Subcutaneous abdominal adipose tissue (tissue), 5 donors: ENCODE measurements around the gene TMEM145.

ENCODE experiments used
- H3K27ac ChIP-seq: one replicate; pipeline ENCODE4 v1.7.0; 2013; ENCODE audit warnings: low read depth, mild to moderate bottlenecking, inconsistent platforms, low read length, moderate library complexity
- H3K27me3 ChIP-seq, 5 donors: one replicate each; pipeline ENCODE4 v1.7.0; 2013; ENCODE audit warnings: low read length in 5 of 5, inconsistent platforms in 1 of 5; ENCODE audit not compliant: control insufficient read depth in 5 of 5, insufficient read depth in 4 of 5
- H3K36me3 ChIP-seq, 5 donors: one replicate each; pipeline ENCODE4 v1.7.0; 2013; ENCODE audit warnings: low read length in 5 of 5; ENCODE audit not compliant: control insufficient read depth in 5 of 5, insufficient read depth in 5 of 5
- H3K4me1 ChIP-seq, 5 donors: one replicate each; pipeline ENCODE4 v1.7.0; 2013; ENCODE audit warnings: low read length in 5 of 5, mild to moderate bottlenecking in 3 of 5, moderate library complexity in 1 of 5; ENCODE audit not compliant: control insufficient read depth in 5 of 5, insufficient read depth in 5 of 5
- H3K4me3 ChIP-seq, 5 donors: one replicate each; pipeline ENCODE4 v1.7.0; 2013; ENCODE audit warnings: low read length in 5 of 5, low read depth in 1 of 5
- H3K9ac ChIP-seq, 5 donors: one replicate each; pipeline ENCODE4 v1.7.0; 2013; ENCODE audit warnings: low read length in 5 of 5, mild to moderate bottlenecking in 4 of 5, moderate library complexity in 3 of 5
- H3K9me3 ChIP-seq, 5 donors: one replicate each; pipeline ENCODE4 v1.7.0; 2013; ENCODE audit warnings: low read length in 5 of 5; ENCODE audit not compliant: control insufficient read depth in 5 of 5
- donor health status: healthy.
- donor health status: healthy.
- donor health status: healthy.
- donor health status: healthy.
- donor health status: healthy.

TMEM145 gene

DNA sequence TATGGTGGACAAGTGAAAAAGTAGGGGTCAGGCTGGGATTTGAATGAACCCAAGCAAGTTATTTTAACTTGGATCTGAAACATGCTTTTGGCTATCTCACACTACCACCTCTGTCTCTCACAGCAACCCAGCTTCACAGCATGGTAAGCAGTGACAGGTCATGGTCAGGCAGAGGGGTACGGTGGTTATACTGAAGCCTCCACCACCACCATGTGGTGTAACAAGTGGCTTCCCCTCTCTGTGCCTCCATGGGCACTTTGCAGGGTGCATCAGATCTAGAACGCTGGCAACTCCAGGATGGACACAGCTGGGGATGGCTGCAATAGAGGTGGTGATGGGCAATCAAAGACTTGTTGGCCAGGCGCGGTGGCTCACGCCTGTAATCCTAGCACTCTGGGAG is 739 bp upstream of the TMEM145 start:
- H3K9ac ChIP-seq, result no peak overlapping the region
- H3K4me3 ChIP-seq, result no peak overlapping the region
- H3K27me3 ChIP-seq, result peaks cover 6 to 39% (median 29%) of the 10 kb centered on the region in 5 donors
- H3K9me3 ChIP-seq, result no peaks in the 10 kb centered on the region
- no peaks in the 10 kb centered on the region for H3K36me3 ChIP-seq
- H3K4me1 ChIP-seq, result peaks cover 0 to 18% (median 10%) of the 10 kb centered on the region in 5 donors
- no peak overlapping the region for H3K27ac ChIP-seq

DNA sequence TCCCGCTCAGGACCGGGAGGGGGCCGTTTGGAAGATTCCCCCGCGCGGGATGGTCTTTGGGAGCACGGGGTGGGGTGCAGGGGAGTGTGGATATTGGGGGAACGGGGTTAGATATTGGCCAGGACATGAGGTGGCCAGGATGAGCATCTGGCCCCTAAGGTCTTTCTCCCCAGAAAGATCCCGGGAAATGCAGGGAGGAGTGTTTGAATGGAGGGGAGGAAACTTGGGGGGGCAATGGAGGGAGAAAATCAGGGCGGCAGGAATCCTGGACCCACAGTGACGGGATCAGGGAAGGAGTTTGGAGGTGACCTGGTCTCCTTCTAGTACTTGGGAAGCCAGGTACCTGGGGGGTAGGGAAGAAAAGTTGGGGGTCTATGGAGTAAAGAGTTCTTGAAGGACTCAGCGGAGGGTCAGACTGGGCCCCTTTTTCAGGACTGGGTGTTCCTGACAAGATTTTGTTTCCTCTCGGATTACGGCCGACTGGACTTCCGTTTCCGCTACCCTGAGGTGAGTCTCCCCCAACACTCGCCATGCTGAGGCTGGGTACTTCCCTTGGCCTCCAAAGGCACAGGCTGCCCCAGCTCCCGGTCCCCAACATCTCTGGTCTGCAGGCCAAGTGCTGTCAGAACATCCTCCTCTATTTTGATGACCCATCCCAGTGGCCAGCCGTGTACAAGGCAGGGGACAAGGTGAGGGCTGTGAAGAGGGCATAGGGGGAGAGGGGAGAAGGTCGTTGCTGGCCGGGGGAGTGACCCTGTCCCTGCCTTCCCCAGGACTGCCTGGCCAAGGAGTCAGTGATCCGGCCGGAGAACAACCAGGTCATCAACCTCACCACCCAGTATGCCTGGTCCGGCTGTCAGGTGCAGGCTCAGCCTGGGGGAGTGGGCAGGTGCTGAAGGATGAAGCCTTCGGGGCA is 989 bp downstream of the TMEM145 start:
- Histone ChIP-seq H3K36me3 (no peaks in the 10 kb centered on the region), H3K9me3 (no peaks in the 10 kb centered on the region), H3K27me3 (peaks cover 6 to 43% (median 29%) of the 10 kb centered on the region in 5 donors), H3K4me3 (peak overlapping the region in 1 of 5 donors; percentile 46), H3K4me1 (peaks cover 0 to 18% (median 10%) of the 10 kb centered on the region in 5 donors), H3K9ac (no peak overlapping the region), H3K27ac (no peak overlapping the region)

DNA sequence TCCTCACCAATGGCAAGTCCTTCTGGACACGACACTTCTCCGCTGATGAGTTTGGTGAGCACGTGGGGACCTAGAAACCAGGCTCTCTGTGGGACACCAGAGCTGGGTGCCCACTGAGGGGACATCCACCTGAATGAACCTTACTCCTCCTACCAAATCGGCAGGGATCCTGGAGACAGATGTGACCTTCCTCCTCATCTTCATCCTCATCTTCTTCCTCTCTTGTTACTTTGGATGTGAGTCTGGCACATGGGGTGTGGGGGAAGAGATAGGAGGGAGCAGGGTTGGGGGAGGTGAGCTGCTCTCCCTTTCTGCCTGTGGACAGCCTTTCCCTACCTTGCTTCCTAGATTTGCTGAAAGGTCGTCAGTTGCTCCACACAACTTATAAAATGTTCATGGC is 1.9 kb downstream of the TMEM145 start:
- Histone ChIP-seq H3K27ac (no peak overlapping the region), H3K27me3 (peaks cover 5 to 43% (median 27%) of the 10 kb centered on the region in 5 donors), H3K4me1 (peaks cover 0 to 18% (median 10%) of the 10 kb centered on the region in 5 donors), H3K9ac (no peak overlapping the region), H3K36me3 (no peaks in the 10 kb centered on the region), H3K9me3 (no peaks in the 10 kb centered on the region), H3K4me3 (no peak overlapping the region)

DNA sequence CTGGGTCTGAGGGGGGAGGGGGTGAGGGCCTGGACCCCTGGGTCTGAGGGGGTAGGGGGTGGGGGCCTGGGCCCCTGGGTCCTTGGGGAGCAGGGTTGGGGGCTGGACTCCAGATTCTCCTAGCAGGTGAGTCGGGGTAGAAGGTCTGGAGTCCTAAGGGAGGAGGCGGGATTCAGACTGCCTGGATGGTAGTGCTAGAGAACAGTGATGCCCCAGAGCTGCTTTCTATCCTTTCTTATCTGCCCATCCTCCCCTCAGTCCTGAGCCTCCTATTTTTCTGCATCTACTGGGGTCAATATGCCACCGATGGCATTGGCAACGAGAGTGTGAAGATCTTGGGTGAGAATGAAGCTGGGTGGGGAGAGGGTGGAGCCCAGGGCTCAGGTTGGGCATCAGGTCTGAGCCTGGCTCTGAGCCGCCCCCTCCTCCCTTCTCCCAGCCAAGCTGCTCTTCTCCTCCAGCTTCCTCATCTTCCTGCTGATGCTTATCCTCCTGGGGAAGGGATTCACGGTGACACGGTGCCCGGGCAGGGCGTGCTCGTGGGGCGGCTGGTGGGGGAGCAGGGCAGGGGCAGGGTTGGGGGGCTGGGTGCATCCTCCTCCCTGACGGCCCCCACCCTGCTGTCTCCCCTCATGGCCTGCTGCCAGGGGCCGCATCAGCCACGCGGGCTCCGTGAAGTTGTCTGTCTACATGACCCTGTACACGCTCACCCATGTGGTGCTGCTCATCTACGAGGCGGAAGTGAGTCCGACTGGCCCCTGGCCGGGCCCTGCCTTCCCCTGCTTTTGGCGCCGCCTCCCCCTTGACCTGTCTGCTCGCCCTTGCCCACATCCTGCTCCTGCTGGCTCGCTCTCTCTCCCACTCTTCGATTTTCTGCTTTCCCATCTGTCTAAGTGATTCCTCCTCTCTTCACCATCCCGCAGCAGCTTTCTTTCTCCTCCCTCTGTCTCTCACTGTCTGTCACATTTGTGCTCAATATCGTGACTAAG is 3.4 kb downstream of the TMEM145 start:
- no peak overlapping the region for H3K9ac ChIP-seq
- H3K27me3 ChIP-seq, result peaks cover 2 to 35% (median 25%) of the 10 kb centered on the region in 5 donors

DNA sequence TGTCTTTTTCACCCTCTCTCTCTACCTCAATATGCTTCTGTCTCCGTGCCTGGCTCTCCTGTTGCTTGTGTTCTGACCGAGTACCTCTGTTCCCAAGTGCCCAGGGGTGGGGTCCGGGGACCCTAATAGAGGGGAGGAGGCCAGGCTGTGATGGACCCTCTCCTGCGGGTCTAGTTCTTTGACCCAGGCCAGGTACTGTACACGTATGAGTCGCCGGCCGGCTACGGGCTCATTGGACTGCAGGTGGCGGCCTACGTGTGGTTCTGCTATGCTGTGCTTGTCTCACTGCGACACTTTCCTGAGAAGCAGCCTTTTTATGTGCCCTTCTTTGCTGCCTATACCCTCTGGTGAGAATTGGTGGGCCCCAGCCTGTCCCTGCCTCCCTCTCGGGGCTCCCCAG is 4.4 kb downstream of the TMEM145 start:
- H3K9me3 ChIP-seq, result no peaks in the 10 kb centered on the region
- no peak overlapping the region for H3K27ac ChIP-seq
- H3K4me3 ChIP-seq, result no peak overlapping the region
- H3K9ac ChIP-seq, result no peak overlapping the region
- peaks cover 0 to 18% (median 10%) of the 10 kb centered on the region in 5 donors for H3K4me1 ChIP-seq
- H3K27me3 ChIP-seq, result peaks cover 5 to 35% (median 24%) of the 10 kb centered on the region in 5 donors
- no peaks in the 10 kb centered on the region for H3K36me3 ChIP-seq

More for the DNA sequence above, 3.4 kb downstream of the TMEM145 start:
- peaks cover 0 to 18% (median 10%) of the 10 kb centered on the region in 5 donors for H3K4me1 ChIP-seq
- peak overlapping the region in 1 of 5 donors; percentile 18 for H3K4me3 ChIP-seq
- no peak overlapping the region for H3K27ac ChIP-seq
- no peaks in the 10 kb centered on the region for H3K9me3 ChIP-seq
- no peaks in the 10 kb centered on the region for H3K36me3 ChIP-seq

DNA sequence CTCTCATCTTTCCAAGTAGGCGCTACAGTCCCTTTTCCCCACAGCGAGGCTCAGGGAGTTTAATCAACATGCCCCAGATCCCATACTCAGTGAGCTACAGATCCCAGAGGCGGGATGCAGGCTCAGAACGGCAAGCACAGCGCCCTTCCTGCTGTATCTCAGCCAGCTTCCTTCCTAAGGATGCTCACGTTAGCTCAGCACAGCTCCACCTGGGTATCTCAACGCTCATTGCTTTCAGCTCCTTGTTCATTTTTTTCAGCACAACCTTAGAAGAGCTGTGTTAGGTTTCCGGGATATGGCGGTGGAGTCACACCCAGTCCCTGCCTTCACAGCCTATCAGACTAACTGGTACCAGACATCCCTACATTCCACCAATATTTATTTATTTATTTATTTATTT is 9.2 kb downstream of the TMEM145 start:
- Histone ChIP-seq H3K9ac (no peak overlapping the region), H3K9me3 (no peaks in the 10 kb centered on the region), H3K27me3 (peaks cover 7 to 31% (median 16%) of the 10 kb centered on the region in 5 donors), H3K4me3 (no peak overlapping the region), H3K36me3 (no peaks in the 10 kb centered on the region), H3K27ac (no peak overlapping the region), H3K4me1 (peaks cover 0 to 27% (median 22%) of the 10 kb centered on the region in 5 donors)

DNA sequence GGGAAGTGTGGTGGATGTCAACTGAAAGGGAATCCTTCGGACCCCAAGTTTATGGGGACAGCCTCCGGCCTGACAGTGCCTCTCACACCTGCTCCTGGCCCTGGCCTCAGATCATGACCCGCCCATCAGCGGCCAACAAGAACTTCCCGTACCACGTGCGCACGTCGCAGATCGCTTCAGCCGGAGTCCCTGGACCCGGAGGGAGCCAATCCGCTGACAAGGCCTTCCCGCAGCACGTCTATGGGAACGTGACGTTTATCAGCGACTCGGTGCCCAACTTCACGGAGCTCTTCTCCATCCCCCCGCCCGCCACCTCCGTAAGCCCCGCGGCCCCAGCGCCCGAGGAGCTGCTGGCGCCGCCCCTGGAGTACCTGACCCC is 10.4 kb downstream of the TMEM145 start:
- H3K4me1 ChIP-seq, result peaks cover 0 to 27% (median 25%) of the 10 kb centered on the region in 5 donors
- no peaks in the 10 kb centered on the region for H3K9me3 ChIP-seq
- no peak overlapping the region for H3K9ac ChIP-seq
- H3K27ac ChIP-seq, result no peak overlapping the region
- H3K36me3 ChIP-seq, result no peaks in the 10 kb centered on the region
- H3K4me3 ChIP-seq, result no peak overlapping the region
- peaks cover 6 to 26% (median 13%) of the 10 kb centered on the region in 5 donors for H3K27me3 ChIP-seq

DNA sequence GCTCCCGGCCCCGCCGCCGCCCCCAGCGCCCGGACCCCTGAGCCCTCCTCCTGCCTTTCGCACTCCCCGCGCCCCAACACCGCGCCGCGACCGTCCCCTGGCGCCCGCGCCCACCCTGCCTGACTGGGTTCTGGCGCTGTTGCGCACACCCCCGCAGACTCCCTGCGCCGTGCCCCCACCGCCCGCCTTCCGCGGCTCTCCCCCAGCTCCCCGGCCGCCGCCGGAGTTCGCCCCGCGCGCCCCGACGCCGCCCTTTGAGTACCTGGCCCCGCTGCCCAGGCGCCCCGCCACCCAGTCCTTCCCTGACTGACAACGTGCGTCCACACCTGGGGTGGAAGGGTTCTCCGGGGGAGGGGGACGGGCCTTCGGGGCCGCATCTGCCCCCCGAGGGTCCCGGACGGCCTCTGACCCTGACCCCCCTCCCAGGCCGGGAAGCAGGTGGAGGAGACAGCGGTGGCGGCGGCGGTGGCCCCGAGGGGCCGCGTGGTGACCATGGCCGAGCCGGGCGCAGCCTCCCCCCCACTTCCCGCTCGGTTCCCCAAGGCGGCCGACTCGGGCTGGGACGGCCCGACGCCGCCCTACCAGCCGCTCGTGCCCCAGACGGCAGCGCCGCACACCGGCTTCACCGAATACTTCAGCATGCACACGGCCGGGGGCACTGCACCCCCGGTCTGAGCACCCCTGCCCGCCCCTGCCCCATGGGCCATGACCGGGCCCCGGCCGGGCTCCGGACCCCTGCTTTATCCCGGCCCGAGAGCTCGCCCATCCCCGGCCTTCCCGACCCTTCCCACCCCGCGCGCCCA is 10.9 kb downstream of the TMEM145 start:
- H3K27ac ChIP-seq, result no peak overlapping the region
- H3K9me3 ChIP-seq, result no peaks in the 10 kb centered on the region
- no peak overlapping the region for H3K4me3 ChIP-seq
- H3K27me3 ChIP-seq, result peaks cover 6 to 26% (median 13%) of the 10 kb centered on the region in 5 donors
- H3K4me1 ChIP-seq, result peaks cover 0 to 27% (median 25%) of the 10 kb centered on the region in 5 donors
- no peak overlapping the region for H3K9ac ChIP-seq
- H3K36me3 ChIP-seq, result no peaks in the 10 kb centered on the region

DNA sequence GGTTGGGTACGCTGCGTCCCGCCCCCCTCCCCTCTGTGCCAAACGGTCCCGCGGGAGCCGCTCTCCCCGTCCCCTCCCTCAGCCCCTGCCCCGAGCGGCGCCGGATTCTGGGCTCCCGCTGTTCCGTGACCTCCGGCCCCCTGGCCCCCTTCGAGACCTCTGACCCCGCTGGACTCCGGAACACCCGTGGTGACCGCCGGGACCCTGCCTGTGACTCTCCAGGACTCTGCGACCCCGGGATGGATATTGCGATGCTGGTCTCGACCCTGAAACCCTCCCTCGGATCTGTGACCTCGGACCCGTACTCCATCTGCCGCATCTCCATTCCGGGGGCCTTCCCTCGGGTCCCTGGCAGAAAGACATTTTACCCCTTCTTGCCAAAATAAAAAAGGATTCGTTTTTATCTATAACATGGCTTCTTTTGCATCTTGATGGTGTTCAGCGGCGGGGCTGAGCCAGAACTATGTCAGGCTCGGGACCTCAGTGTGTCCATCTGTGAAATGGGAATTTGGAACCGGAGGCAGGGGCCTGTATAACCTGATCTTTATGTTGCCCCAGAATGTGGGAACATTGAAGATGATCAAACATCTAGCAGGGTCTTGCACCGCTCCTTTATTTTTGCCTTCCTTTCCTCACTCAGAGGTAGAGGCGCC is 11.7 kb downstream of the TMEM145 start:
- no peak overlapping the region for H3K9ac ChIP-seq
- H3K4me3 ChIP-seq, result peak overlapping the region; percentile 38 to 95 (median 87)
- H3K27me3 ChIP-seq, result peaks cover 6 to 26% (median 13%) of the 10 kb centered on the region in 5 donors
- H3K9me3 ChIP-seq, result no peaks in the 10 kb centered on the region
- no peak overlapping the region for H3K27ac ChIP-seq
- H3K36me3 ChIP-seq, result no peaks in the 10 kb centered on the region
- H3K4me1 ChIP-seq, result peaks cover 0 to 27% (median 25%) of the 10 kb centered on the region in 5 donors
